AG10803 (cell line): ENCODE data around the gene ZC3H14.

Source experiments
- DNase-seq: peaks from one replicate; pipeline ENCODE4 v3.0.0; 2010; ENCODE audit warnings: low read depth
- H3K4me3 ChIP-seq: 2 replicates; pipeline ENCODE4 v1.5.1; 2011; ENCODE audit warnings: mild to moderate bottlenecking, low read length, control low read depth
- CTCF ChIP-seq: conservative IDR thresholded peaks from 2 replicates; pipeline ENCODE4 v1.5.1; 2011; ENCODE audit warnings: mild to moderate bottlenecking, low read length, control low read depth, inconsistent platforms

Gene ZC3H14

DNA sequence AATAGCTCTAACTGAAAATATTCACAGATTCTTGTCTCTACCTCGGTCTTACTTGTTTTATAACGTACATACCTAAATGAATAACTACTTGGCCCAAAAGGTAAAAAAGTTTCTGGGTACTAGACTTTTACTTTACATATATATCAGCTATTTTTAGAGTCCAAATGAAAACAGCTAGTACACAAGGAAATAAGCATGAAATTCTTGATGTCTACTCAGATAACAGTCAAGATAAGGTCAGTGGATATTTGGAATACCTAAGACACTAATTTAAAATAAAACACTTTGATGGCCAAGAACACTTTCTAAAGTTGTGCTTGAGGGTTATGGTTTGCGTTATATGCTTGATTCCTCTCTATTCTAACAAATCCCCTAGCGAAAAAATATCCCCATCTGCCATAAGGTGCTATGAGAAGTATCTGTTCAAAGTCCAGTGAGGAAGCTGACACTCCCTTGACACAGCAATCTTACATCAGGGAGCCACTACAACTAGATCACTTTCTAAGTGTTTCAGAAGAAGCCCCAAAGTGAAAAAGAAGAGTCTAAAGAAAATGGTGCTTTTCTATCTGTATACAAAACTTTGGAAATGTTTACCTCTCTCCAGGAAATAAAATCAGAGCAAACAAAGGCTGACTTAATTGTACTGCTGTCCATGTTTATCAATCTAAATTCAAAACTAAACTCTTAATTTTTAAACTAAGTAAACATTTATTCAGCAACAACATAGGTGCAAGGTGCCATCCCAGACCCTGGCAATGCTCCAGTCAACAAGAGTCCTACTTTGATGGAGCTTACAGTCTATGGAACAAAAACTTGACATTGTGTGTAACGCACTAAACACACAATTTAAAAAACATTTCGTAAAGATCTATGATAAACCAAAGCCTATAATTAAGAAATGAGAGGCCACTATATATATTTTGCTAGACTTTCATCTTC lies 19.7 kb upstream of the ZC3H14 start:
- no peak for TF ChIP-seq CTCF
- DNase-seq: no peak
- H3K4me3 ChIP-seq: no peak overlapping the region

DNA sequence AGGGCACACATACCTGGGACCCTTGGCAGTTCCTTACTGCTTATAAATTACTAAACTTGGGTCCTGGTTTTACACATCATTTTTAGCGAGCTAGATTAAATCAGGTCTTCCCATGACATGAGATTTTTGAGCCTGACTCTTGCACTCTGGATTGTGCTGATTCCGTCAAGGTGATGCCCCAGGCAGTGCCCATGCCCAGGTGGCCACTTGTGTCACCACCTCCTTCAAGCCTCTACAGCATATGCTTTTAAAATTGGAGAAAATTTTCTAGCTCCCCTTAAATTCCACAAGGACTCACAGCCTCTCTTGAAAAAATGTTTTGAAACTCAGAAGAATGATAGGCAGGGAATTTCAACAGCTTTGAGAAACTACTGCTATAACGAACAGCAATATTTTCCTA lies 17.6 kb upstream of the ZC3H14 start:
- no peak for DNase-seq
- H3K4me3 ChIP-seq: no peak overlapping the region
- no peak for TF ChIP-seq CTCF

GRCh38 chr14:88546621-88547385 lies 16.0 kb upstream of the ZC3H14 start:
- H3K4me3 ChIP-seq: no peak overlapping the region
- no peak for DNase-seq
- no peak for TF ChIP-seq CTCF

GRCh38 chr14:88547386-88547780 lies 15.5 kb upstream of the ZC3H14 start:
- H3K4me3 ChIP-seq: no peak overlapping the region
- TF ChIP-seq CTCF: no peak
- no peak for DNase-seq

- no peak for TF ChIP-seq CTCF
- no peak for DNase-seq
- H3K4me3 ChIP-seq: no peak overlapping the region
Observed at GRCh38 chr14:88550078-88550477, 12.8 kb upstream of the ZC3H14 start.

DNA sequence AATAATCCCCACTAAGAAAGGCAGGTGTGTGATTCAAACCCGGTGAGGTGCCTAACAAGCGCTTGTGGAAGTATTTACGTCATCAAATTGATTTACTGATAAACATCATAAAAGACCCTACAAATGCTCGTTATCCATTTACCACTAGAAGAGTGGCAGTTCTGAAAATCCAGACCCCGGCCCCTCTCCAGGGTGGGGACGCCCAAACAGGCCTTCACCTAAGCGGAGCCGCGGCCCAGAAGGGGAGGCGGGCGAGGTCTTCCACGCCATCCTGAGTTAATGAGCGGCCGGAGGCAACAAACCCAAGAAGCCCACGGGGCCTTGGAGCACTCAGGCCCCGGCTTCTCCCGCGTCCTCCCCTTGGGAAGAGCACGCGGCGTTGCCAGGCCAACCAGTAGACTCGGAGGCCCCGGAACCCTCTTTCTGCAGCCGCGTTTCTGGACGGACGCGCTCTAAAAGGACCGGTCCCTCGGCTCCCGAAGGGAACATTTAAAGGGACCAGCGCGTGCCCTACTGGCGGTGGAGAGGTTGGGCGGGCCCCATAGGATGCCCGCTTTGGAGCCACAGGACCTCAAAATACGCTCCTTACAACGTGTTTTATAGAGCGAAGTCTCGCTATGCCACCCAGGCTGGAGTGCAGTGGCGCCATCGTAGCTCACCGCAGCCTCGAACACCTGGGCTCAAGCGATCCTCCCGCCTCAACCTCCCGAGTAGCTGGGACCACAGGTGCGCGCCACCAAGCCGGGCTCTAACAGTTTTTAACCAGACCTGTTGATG lies 11.6 kb upstream of the ZC3H14 start:
- DNase-seq: peak; percentile 84
- H3K4me3 ChIP-seq: peak overlapping the region; percentile 83
- TF ChIP-seq CTCF: peak; percentile 38
